Measurements from ENCODE around the gene P2RX7.

GRCh38 chr12:121085069-121085468 lies 47.6 kb upstream of the P2RX7 start:
- TF ChIP-seq CTCF (IDR thresholded peaks at IDR 0.05) = no peak
- no peak for TF ChIP-seq POLR2A (IDR thresholded peaks at IDR 0.05)
